K562 (cell line): Measurements from ENCODE around the gene C10orf143.

Experiments used
- CHCHD3 ChIP-seq: fragments of 250-450 bp; sonication (Bioruptor Pico); IDR thresholded peaks from 2 replicates; pipeline ENCODE4 v2.1.2; 2022; ENCODE audit warnings: mild to moderate bottlenecking
- CHD1 ChIP-seq: fragments of 200-600 bp; sonication (generic); IDR thresholded peaks from one replicate; pipeline ENCODE4 v1.6.1; 2012; ENCODE audit warnings: mild to moderate bottlenecking, moderate library complexity, low read length, inconsistent platforms
- HNRNPLL ChIP-seq: fragments of 200-400 bp; formaldehyde crosslinking; IDR thresholded peaks from 2 replicates; pipeline ENCODE4 v1.6.1; 2017; ENCODE audit warnings: low read length, low read depth, mild to moderate bottlenecking; ENCODE audit not compliant: poor library complexity, severe bottlenecking
- JUND ChIP-seq, 2 experiments: IDR thresholded peaks; 2 replicates in 1 of 2; 3 replicates in 1 of 2; pipeline ENCODE4 v1.6.1; 2011; ENCODE audit warnings: borderline replicate concordance in 2 of 2, low read depth in 2 of 2, low read length in 2 of 2, improper control_type of control experiment in 1 of 2, missing biosample characterization in 1 of 2, missing genetic modification characterization in 1 of 2, missing genetic modification reagents in 1 of 2
- KHSRP ChIP-seq: fragments of 450-650 bp; IDR thresholded peaks from 2 replicates; pipeline ENCODE4 v1.6.1; 2017
- MYC ChIP-seq, 2 experiments: fragments of 250-450 bp in 1 of 2; sonication (Bioruptor Pico) in 1 of 2; IDR thresholded peaks; 2 replicates each; pipeline versions ENCODE4 v1.5.1 to v1.6.1; 2012 to 2021; ENCODE audit warnings: low read depth in 2 of 2, borderline replicate concordance in 1 of 2, improper control_type of control experiment in 1 of 2, low read length in 1 of 2, mild to moderate bottlenecking in 1 of 2, moderate library complexity in 1 of 2
- NFE2 ChIP-seq: IDR thresholded peaks from 2 replicates; pipeline ENCODE4 v1.6.1; 2014; ENCODE audit warnings: antibody characterized with exemption, low read depth
- POLR2AphosphoS2 ChIP-seq: IDR thresholded peaks from 2 replicates; pipeline ENCODE4 v1.6.1; 2012; ENCODE audit warnings: low read length, improper control_type of control experiment
- STAT5B ChIP-seq: fragments of 250-450 bp; sonication (Bioruptor Pico); IDR thresholded peaks from 2 replicates; pipeline ENCODE4 v1.8.0; 2021; ENCODE audit warnings: mild to moderate bottlenecking, inconsistent platforms
- YY1 ChIP-seq, 3 experiments: IDR thresholded peaks; 2 replicates each; pipeline ENCODE4 v1.6.1; 2011; ENCODE audit warnings: low read length in 2 of 3, mild to moderate bottlenecking in 2 of 3, moderate library complexity in 2 of 3, borderline replicate concordance in 1 of 3, control low read depth in 1 of 3, low read depth in 1 of 3; ENCODE audit not compliant: insufficient read depth in 3 of 3, insufficient replicate concordance in 2 of 3, control insufficient read depth in 1 of 3, insufficient read length in 1 of 3; ENCODE audit errors: extremely low read depth in 1 of 3
- TF ChIP-seq, protein P1 (sequence below): fragments of 200-600 bp; sonication (generic); IDR thresholded peaks from one replicate; pipeline ENCODE4 v1.6.1; 2012; ENCODE audit warnings: mild to moderate bottlenecking, low read depth, low read length, inconsistent platforms
- TF ChIP-seq, protein P2 (sequence below), 3 experiments: IDR thresholded peaks in 2 of 3; conservative IDR thresholded peaks in 1 of 3; 2 replicates each; pipeline ENCODE4 v1.5.1; 2011 to 2012; ENCODE audit warnings: low read length in 3 of 3, mild to moderate bottlenecking in 3 of 3, control low read depth in 2 of 3, improper control_type of control experiment in 1 of 3, inconsistent platforms in 1 of 3, low read depth in 1 of 3, mixed read lengths in 1 of 3, moderate library complexity in 1 of 3; ENCODE audit not compliant: insufficient read depth in 2 of 3

DNA sequence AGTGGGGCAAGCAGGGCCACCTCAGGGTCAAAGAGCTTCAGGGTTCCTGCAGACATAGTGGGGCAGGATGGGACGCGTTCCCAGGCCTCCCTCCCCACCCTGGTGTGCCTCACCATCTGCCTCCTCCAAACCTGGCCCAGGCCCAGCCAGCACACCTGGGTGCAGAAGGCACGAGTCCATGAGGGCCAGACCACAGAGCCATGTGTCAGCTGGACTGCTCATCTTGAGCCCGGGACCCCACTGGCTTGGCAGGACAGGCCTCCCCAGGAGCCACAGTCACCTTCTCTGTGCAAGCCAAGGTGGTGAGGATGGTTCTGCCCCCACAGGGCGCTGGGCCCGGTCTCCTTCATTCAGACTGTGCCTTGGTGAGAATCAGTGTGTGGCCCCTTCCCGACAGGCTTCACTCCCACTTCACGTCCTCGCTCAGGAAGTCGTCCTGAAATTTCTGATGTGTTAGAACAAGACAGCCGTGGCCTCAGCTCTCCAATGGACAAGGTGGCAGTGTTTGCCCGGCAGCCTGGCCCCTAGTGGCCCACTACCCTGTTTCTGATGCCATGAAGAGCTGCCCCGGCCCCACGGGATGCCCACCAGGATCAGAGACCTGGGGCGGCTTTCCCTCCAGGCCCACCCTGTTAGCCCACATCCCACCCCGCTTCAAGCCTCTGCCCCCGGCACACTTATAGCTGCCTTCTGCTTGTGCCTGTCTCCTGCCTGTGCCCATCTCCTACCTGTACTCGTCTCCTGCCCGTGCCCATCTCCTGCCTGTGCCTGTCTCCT is 87.0 kb downstream of the C10orf143 start:
- no peak for TF ChIP-seq KHSRP
- TF ChIP-seq STAT5B (CRISPR knock-in tag) = no peak
- TF ChIP-seq, protein P1, sequence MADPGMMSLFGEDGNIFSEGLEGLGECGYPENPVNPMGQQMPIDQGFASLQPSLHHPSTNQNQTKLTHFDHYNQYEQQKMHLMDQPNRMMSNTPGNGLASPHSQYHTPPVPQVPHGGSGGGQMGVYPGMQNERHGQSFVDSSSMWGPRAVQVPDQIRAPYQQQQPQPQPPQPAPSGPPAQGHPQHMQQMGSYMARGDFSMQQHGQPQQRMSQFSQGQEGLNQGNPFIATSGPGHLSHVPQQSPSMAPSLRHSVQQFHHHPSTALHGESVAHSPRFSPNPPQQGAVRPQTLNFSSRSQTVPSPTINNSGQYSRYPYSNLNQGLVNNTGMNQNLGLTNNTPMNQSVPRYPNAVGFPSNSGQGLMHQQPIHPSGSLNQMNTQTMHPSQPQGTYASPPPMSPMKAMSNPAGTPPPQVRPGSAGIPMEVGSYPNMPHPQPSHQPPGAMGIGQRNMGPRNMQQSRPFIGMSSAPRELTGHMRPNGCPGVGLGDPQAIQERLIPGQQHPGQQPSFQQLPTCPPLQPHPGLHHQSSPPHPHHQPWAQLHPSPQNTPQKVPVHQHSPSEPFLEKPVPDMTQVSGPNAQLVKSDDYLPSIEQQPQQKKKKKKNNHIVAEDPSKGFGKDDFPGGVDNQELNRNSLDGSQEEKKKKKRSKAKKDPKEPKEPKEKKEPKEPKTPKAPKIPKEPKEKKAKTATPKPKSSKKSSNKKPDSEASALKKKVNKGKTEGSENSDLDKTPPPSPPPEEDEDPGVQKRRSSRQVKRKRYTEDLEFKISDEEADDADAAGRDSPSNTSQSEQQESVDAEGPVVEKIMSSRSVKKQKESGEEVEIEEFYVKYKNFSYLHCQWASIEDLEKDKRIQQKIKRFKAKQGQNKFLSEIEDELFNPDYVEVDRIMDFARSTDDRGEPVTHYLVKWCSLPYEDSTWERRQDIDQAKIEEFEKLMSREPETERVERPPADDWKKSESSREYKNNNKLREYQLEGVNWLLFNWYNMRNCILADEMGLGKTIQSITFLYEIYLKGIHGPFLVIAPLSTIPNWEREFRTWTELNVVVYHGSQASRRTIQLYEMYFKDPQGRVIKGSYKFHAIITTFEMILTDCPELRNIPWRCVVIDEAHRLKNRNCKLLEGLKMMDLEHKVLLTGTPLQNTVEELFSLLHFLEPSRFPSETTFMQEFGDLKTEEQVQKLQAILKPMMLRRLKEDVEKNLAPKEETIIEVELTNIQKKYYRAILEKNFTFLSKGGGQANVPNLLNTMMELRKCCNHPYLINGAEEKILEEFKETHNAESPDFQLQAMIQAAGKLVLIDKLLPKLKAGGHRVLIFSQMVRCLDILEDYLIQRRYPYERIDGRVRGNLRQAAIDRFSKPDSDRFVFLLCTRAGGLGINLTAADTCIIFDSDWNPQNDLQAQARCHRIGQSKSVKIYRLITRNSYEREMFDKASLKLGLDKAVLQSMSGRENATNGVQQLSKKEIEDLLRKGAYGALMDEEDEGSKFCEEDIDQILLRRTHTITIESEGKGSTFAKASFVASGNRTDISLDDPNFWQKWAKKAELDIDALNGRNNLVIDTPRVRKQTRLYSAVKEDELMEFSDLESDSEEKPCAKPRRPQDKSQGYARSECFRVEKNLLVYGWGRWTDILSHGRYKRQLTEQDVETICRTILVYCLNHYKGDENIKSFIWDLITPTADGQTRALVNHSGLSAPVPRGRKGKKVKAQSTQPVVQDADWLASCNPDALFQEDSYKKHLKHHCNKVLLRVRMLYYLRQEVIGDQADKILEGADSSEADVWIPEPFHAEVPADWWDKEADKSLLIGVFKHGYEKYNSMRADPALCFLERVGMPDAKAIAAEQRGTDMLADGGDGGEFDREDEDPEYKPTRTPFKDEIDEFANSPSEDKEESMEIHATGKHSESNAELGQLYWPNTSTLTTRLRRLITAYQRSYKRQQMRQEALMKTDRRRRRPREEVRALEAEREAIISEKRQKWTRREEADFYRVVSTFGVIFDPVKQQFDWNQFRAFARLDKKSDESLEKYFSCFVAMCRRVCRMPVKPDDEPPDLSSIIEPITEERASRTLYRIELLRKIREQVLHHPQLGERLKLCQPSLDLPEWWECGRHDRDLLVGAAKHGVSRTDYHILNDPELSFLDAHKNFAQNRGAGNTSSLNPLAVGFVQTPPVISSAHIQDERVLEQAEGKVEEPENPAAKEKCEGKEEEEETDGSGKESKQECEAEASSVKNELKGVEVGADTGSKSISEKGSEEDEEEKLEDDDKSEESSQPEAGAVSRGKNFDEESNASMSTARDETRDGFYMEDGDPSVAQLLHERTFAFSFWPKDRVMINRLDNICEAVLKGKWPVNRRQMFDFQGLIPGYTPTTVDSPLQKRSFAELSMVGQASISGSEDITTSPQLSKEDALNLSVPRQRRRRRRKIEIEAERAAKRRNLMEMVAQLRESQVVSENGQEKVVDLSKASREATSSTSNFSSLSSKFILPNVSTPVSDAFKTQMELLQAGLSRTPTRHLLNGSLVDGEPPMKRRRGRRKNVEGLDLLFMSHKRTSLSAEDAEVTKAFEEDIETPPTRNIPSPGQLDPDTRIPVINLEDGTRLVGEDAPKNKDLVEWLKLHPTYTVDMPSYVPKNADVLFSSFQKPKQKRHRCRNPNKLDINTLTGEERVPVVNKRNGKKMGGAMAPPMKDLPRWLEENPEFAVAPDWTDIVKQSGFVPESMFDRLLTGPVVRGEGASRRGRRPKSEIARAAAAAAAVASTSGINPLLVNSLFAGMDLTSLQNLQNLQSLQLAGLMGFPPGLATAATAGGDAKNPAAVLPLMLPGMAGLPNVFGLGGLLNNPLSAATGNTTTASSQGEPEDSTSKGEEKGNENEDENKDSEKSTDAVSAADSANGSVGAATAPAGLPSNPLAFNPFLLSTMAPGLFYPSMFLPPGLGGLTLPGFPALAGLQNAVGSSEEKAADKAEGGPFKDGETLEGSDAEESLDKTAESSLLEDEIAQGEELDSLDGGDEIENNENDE = no peak
- TF ChIP-seq POLR2AphosphoS2 = no peak
- TF ChIP-seq, protein P2, sequence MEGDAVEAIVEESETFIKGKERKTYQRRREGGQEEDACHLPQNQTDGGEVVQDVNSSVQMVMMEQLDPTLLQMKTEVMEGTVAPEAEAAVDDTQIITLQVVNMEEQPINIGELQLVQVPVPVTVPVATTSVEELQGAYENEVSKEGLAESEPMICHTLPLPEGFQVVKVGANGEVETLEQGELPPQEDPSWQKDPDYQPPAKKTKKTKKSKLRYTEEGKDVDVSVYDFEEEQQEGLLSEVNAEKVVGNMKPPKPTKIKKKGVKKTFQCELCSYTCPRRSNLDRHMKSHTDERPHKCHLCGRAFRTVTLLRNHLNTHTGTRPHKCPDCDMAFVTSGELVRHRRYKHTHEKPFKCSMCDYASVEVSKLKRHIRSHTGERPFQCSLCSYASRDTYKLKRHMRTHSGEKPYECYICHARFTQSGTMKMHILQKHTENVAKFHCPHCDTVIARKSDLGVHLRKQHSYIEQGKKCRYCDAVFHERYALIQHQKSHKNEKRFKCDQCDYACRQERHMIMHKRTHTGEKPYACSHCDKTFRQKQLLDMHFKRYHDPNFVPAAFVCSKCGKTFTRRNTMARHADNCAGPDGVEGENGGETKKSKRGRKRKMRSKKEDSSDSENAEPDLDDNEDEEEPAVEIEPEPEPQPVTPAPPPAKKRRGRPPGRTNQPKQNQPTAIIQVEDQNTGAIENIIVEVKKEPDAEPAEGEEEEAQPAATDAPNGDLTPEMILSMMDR (IDR thresholded peaks at IDR 0.05 in 2 of 3, conservative IDR thresholded peaks at IDR 0.05 in 1 of 3; ENCODE audit: insufficient read depth in 2 of 3, low read depth in 1 of 3, low read length in 3 of 3) = no peak
- no peak for TF ChIP-seq NFE2
- no peak for TF ChIP-seq HNRNPLL
- TF ChIP-seq MYC (IDR thresholded peaks at IDR 0.05; ENCODE audit: low read depth, low read length) = no peak
- TF ChIP-seq MYC (CRISPR knock-in tag; IDR thresholded peaks at IDR 0.05; ENCODE audit: borderline replicate concordance, low read depth) = no peak
- no peak for TF ChIP-seq JUND (IDR thresholded peaks at IDR 0.05; ENCODE audit: borderline replicate concordance, low read depth, low read length)
- no peak for TF ChIP-seq JUND (tag; IDR thresholded peaks at IDR 0.05; ENCODE audit: borderline replicate concordance, low read depth, low read length)
- TF ChIP-seq YY1 (IDR thresholded peaks at IDR 0.05; ENCODE audit: borderline replicate concordance in 1 of 3, control insufficient read depth in 1 of 3, extremely low read depth in 1 of 3, insufficient read depth in 3 of 3, insufficient read length in 1 of 3, insufficient replicate concordance in 2 of 3, low read depth in 1 of 3, low read length in 2 of 3) = no peak
- no peak for TF ChIP-seq CHCHD3
- no peak for TF ChIP-seq CHD1
